Measurements from ENCODE around the gene SERINC5. TPM values are rescaled to one million over a fixed set of nuclear protein-coding genes. Genes with fewer than 3 reads are reported as not detected.

Gene SERINC5
- total and polyA plus RNA-seq, 2 donors (not counting 3 experiments of a cell fraction or from before 2014, with no cell fraction given) = 3.2 to 10.1 TPM

GRCh38 chr5:80068775-80069174 lies 187.1 kb downstream of the SERINC5 start:
- ChIA-PET POLR2A (no interaction called here), CTCF (interaction anchor here (4.0 kb wide), 1 partner anchor 15 kb away, joined by 16 read pairs; no protein-coding TSS in a partner anchor)
- H3K9ac ChIP-seq (replicated peaks; ENCODE audit: extremely low read depth, insufficient read depth, low read length) = no peak overlapping the region
- dilution Hi-C loops (cut with MboI; ENCODE audit: extremely low pct_ligation_motif_present, low sequenced_read_pairs) = no loop called here
- H3K9me1 ChIP-seq (replicated peaks; ENCODE audit: control insufficient read depth, extremely low read depth, insufficient read depth, low read length) = no peaks in the 10 kb centered on the region
- H3K79me2 ChIP-seq (ENCODE audit: control insufficient read depth, insufficient read depth, low read length) = no peaks in the 10 kb centered on the region
- H3K27me3 ChIP-seq (ENCODE audit: control insufficient read depth in 2 of 2, insufficient read depth in 2 of 2, low read length in 2 of 2) = no peaks in the 10 kb centered on the region
- no peak overlapping the region for H3K4me2 ChIP-seq (ENCODE audit: insufficient read depth, low read length)
- no peak overlapping the region for H3K4me3 ChIP-seq (replicated peaks in 1 of 3; ENCODE audit: insufficient read depth in 1 of 3, low read depth in 1 of 3, low read length in 3 of 3)
- H3K9me3 ChIP-seq (replicated peaks; ENCODE audit: control insufficient read depth, insufficient read depth, low read length) = no peaks in the 10 kb centered on the region
- no peaks in the 10 kb centered on the region for H3K36me3 ChIP-seq (ENCODE audit: control insufficient read depth in 2 of 2, extremely low read depth in 1 of 2, insufficient read depth in 2 of 2, low read length in 2 of 2)
- no peaks in the 10 kb centered on the region for H3K4me1 ChIP-seq (ENCODE audit: control insufficient read depth, extremely low read depth, insufficient read depth, low read length)
- DNase-seq (ENCODE audit: low read depth, low spot score) = no peak
- FAIRE-seq = no peak
- BruUV-seq (replicated peaks) = no TSS peak
- intact Hi-C loops (cut with micrococcal nuclease) = no loop called here
- H3K27ac ChIP-seq (ENCODE audit: insufficient read depth, low read depth, low read length) = no peak overlapping the region
- H2AFZ ChIP-seq (ENCODE audit: low read depth, low read length) = no peak overlapping the region
- no peak for TF ChIP-seq EZH2 (IDR thresholded peaks at IDR 0.05; ENCODE audit: borderline replicate concordance, low read depth, low read length, severe bottlenecking)
- TF ChIP-seq POLR2AphosphoS5 (IDR thresholded peaks at IDR 0.05; ENCODE audit: insufficient read depth, low read depth, low read length) = no peak
- TF ChIP-seq JUN (IDR thresholded peaks at IDR 0.05; ENCODE audit: borderline replicate concordance, insufficient read depth, insufficient read length, low read depth) = no peak
- no peak for TF ChIP-seq POLR2A (IDR thresholded peaks at IDR 0.05; ENCODE audit: low read depth, low read length)
- TF ChIP-seq GATA2 (IDR thresholded peaks at IDR 0.05; ENCODE audit: insufficient read depth, insufficient read length, low read depth, low read length) = no peak
- no peak for TF ChIP-seq FOS (IDR thresholded peaks at IDR 0.05; ENCODE audit: borderline replicate concordance, insufficient read depth, low read length)
- TF ChIP-seq CTCF (IDR thresholded peaks at IDR 0.05; ENCODE audit: extremely low read depth in 1 of 2, insufficient read depth in 1 of 2, low read depth in 1 of 2, low read length in 2 of 2) = no peak
- no peak for TF ChIP-seq MAX (IDR thresholded peaks at IDR 0.05; ENCODE audit: insufficient read depth, insufficient read length)
- no peak for TF ChIP-seq MYC (IDR thresholded peaks at IDR 0.05; ENCODE audit: low read depth, low read length)
- H4K20me1 ChIP-seq (replicated peaks; ENCODE audit: control insufficient read depth, extremely low read depth, insufficient read depth, low read length) = no peaks in the 10 kb centered on the region

All from endothelial cell of umbilical vein (primary cell).